Keratinocyte (primary cell): Measurements from ENCODE around the gene TIMM8A. TPM values are rescaled to one million over a fixed set of nuclear protein-coding genes. Genes with fewer than 3 reads are reported as not detected.
"Not testable (repeated sequence)": the region's sequence is repeated elsewhere in the genome, so short reads cannot be mapped to it uniquely, and the experiment has no call there.

ENCODE experiments used
- DNase-seq: peaks from one replicate; pipeline ENCODE4 v3.0.0-alpha.2; 2011; ENCODE audit warnings: low read depth, missing footprints, low spot score
- FAIRE-seq: peaks from 2 replicates; lab custom pipeline; 2011; peaks lifted over from hg19 to GRCh38; lab: Jason Lieb, UNC
- H2AFZ ChIP-seq: 2 replicates; pipeline ENCODE4 v1.6.0; 2012; ENCODE audit warnings: low read length, control low read depth, inconsistent platforms; ENCODE audit not compliant: control insufficient read depth
- H3K27ac ChIP-seq: 2 replicates; pipeline ENCODE4 v1.5.1; 2011; ENCODE audit warnings: low read length; ENCODE audit not compliant: control insufficient read depth, insufficient read depth
- H3K27me3 ChIP-seq: 3 replicates; pipeline ENCODE4 v1.6.0; 2011; ENCODE audit warnings: low read length; ENCODE audit not compliant: control insufficient read depth, insufficient read depth; ENCODE audit errors: extremely low read depth
- H3K36me3 ChIP-seq, 2 experiments: 2 replicates in 1 of 2; 3 replicates in 1 of 2; pipeline ENCODE4 v1.5.1; 2011; ENCODE audit warnings: low read length in 2 of 2, mild to moderate bottlenecking in 1 of 2; ENCODE audit not compliant: control insufficient read depth in 2 of 2, insufficient read depth in 2 of 2; ENCODE audit errors: extremely low read depth in 1 of 2
- H3K4me1 ChIP-seq: 3 replicates; pipeline ENCODE4 v1.5.1; 2011; ENCODE audit warnings: low read length; ENCODE audit not compliant: control insufficient read depth, insufficient read depth; ENCODE audit errors: extremely low read depth
- H3K4me2 ChIP-seq: 3 replicates; pipeline ENCODE4 v1.6.0; 2011; ENCODE audit warnings: low read depth, low read length; ENCODE audit not compliant: control insufficient read depth, insufficient read depth; ENCODE audit errors: extremely low read depth
- H3K4me3 ChIP-seq, 3 experiments: fragments of 200-600 bp in 1 of 3; sonication (generic) in 1 of 3; 2 replicates in 2 of 3; 3 replicates in 1 of 3; pipeline ENCODE4 v1.5.1; 2011 to 2016; ENCODE audit warnings: low read length in 3 of 3, mild to moderate bottlenecking in 3 of 3, control low read depth in 2 of 3, inconsistent platforms in 1 of 3, low read depth in 1 of 3, mixed read lengths in 1 of 3, mixed run types in 1 of 3, moderate library complexity in 1 of 3; ENCODE audit not compliant: control insufficient read depth in 2 of 3, insufficient read depth in 2 of 3; ENCODE audit errors: extremely low read depth in 1 of 3
- H3K79me2 ChIP-seq: 2 replicates; pipeline ENCODE4 v1.6.0; 2012; ENCODE audit warnings: low read length; ENCODE audit not compliant: control insufficient read depth, insufficient read depth
- H3K9ac ChIP-seq: 3 replicates; pipeline ENCODE4 v1.6.0; 2011; ENCODE audit warnings: low read length; ENCODE audit not compliant: control insufficient read depth, insufficient read depth; ENCODE audit errors: extremely low read depth
- H3K9me1 ChIP-seq: 3 replicates; pipeline ENCODE4 v1.6.0; 2011; ENCODE audit warnings: low read length; ENCODE audit not compliant: control insufficient read depth, insufficient read depth; ENCODE audit errors: extremely low read depth
- H3K9me3 ChIP-seq: 2 replicates; pipeline ENCODE4 v1.5.1; 2012; ENCODE audit warnings: low read depth, low read length; ENCODE audit not compliant: control insufficient read depth
- H4K20me1 ChIP-seq: 3 replicates; pipeline ENCODE4 v1.6.0; 2011; ENCODE audit warnings: low read length; ENCODE audit not compliant: control insufficient read depth, insufficient read depth; ENCODE audit errors: extremely low read depth
- CTCF ChIP-seq, 3 experiments: IDR thresholded peaks in 1 of 3; conservative IDR thresholded peaks in 1 of 3; optimal IDR thresholded peaks in 1 of 3; 2 replicates in 2 of 3; 3 replicates in 1 of 3; pipeline versions ENCODE3 to v1.5.1; 2011; ENCODE audit warnings: low read length in 3 of 3, mild to moderate bottlenecking in 3 of 3, moderate library complexity in 2 of 3, control low read depth in 1 of 3, inconsistent platforms in 1 of 3; ENCODE audit not compliant: insufficient read depth in 2 of 3; ENCODE audit errors: extremely low read depth in 1 of 3
- EZH2 ChIP-seq: IDR thresholded peaks from one replicate; pipeline ENCODE4 v1.6.1; 2012; ENCODE audit warnings: inconsistent platforms, mild to moderate bottlenecking, low read length, moderate library complexity
- dilution Hi-C: fragments of 300-500 bp; cut with MboI; formaldehyde crosslinking; loops from one replicate; pipeline ENCODE4 v1.7.0; 2020; ENCODE audit warnings: low sequenced_read_pairs; ENCODE audit not compliant: extremely low pct_ligation_motif_present
- polyA plus RNA-seq, 5 experiments: library from polyadenylated mRNA; depleted of rRNA in 3 of 5; stranded (reverse) in 3 of 5; stranded (forward) in 1 of 5; unstranded in 1 of 5; fragments of >200 nt; gene quantifications; 1 replicate in 1 of 5; 2 replicates in 3 of 5; 3 replicates in 1 of 5; pipeline versions ENCODE4 v1.2.1 to v1.2.3, GENCODE V29; 2011 to 2012; ENCODE audit warnings: missing spikeins in 2 of 5, low read depth in 1 of 5, low replicate concordance in 1 of 5

TIMM8A gene
- polyA plus RNA-seq, 1 donor (not counting 4 experiments of a cell fraction or from before 2014, with no cell fraction given), result 17.0 TPM

- dilution Hi-C loops, result no loop called here
- no peak overlapping the region for H3K4me2 ChIP-seq
- no peak overlapping the region for H2AFZ ChIP-seq
- H3K79me2 ChIP-seq, result no peaks in the 10 kb centered on the region
- FAIRE-seq, result no peak
- no peaks in the 10 kb centered on the region for H3K9me1 ChIP-seq
- H4K20me1 ChIP-seq, result no peaks in the 10 kb centered on the region
- no peaks in the 10 kb centered on the region for H3K4me1 ChIP-seq
- no peaks in the 10 kb centered on the region for H3K36me3 ChIP-seq
- no peak for DNase-seq
- H3K9me3 ChIP-seq, result no peaks in the 10 kb centered on the region
- no peak overlapping the region for H3K9ac ChIP-seq
- no peak overlapping the region for H3K4me3 ChIP-seq
- H3K27ac ChIP-seq, result no peak overlapping the region
- no peaks in the 10 kb centered on the region for H3K27me3 ChIP-seq
- TF ChIP-seq CTCF (optimal IDR thresholded peaks at IDR 0.05 in 1 of 3, IDR thresholded peaks at IDR 0.05 in 1 of 3, conservative IDR thresholded peaks at IDR 0.05 in 1 of 3; ENCODE audit: extremely low read depth in 1 of 3, insufficient read depth in 2 of 3, low read length in 3 of 3) (no peak), EZH2 (no peak)
Observed at GRCh38 chrX:101337776-101338271, 10.7 kb downstream of the TIMM8A start.

- H3K4me1 ChIP-seq, dilution Hi-C loops, FAIRE-seq: not testable (repeated sequence)
Observed at GRCh38 chrX:101334310-101334709, 14.2 kb downstream of the TIMM8A start.

GRCh38 chrX:101326600-101326999 lies 21.9 kb downstream of the TIMM8A start:
- dilution Hi-C loops, H3K27ac ChIP-seq, H3K9ac ChIP-seq, H3K4me3 ChIP-seq, H3K36me3 ChIP-seq, H3K9me3 ChIP-seq, FAIRE-seq, DNase-seq, H3K9me1 ChIP-seq, H3K4me1 ChIP-seq, H3K79me2 ChIP-seq, H4K20me1 ChIP-seq, H2AFZ ChIP-seq, H3K27me3 ChIP-seq, H3K4me2 ChIP-seq: not testable (repeated sequence)

More at GRCh38 chrX:101334310-101334709, 14.2 kb downstream of the TIMM8A start:
- not testable (repeated sequence) for H3K4me3 ChIP-seq, DNase-seq, H3K27ac ChIP-seq, H3K9me1 ChIP-seq, H3K9ac ChIP-seq, H3K27me3 ChIP-seq, H3K79me2 ChIP-seq, H4K20me1 ChIP-seq, H3K36me3 ChIP-seq, H2AFZ ChIP-seq, H3K9me3 ChIP-seq, H3K4me2 ChIP-seq
